Fibroblast of lung (primary cell): ENCODE data around the gene ADGRB3. TPM values are rescaled to one million over a fixed set of nuclear protein-coding genes. Genes with fewer than 3 reads are reported as not detected.
"Not testable (repeated sequence)": the region's sequence is repeated elsewhere in the genome, so short reads cannot be mapped to it uniquely, and the experiment has no call there.

Experiments used
- DNase-seq, 2 donors: peaks; one replicate each; pipeline versions ENCODE4 v3.0.0 to v3.0.0-alpha.2; 2010; ENCODE audit warnings: low read depth in 2 of 2
- H2AFZ ChIP-seq: 2 replicates; pipeline ENCODE4 v1.5.1; 2012; ENCODE audit warnings: low read length, control low read depth, inconsistent platforms
- H3K27ac ChIP-seq: 2 replicates; pipeline ENCODE4 v1.5.1; 2011; ENCODE audit warnings: low read length, control low read depth; ENCODE audit not compliant: insufficient read depth
- H3K27me3 ChIP-seq: 2 replicates; pipeline ENCODE4 v1.5.1; 2011; ENCODE audit warnings: mild to moderate bottlenecking, low read length; ENCODE audit not compliant: control insufficient read depth, insufficient read depth
- H3K36me3 ChIP-seq: 2 replicates; pipeline ENCODE4 v1.5.1; 2011; ENCODE audit warnings: low read length; ENCODE audit not compliant: control insufficient read depth, insufficient read depth
- H3K4me1 ChIP-seq: 2 replicates; pipeline ENCODE4 v1.5.1; 2011; ENCODE audit warnings: low read length; ENCODE audit not compliant: control insufficient read depth, insufficient read depth; ENCODE audit errors: extremely low read depth
- H3K4me2 ChIP-seq: 2 replicates; pipeline ENCODE4 v1.5.1; 2011; ENCODE audit warnings: low read length, control low read depth; ENCODE audit not compliant: insufficient read depth; ENCODE audit errors: extremely low read depth
- H3K4me3 ChIP-seq, 4 experiments: fragments of 200-600 bp in 1 of 4; sonication (generic) in 1 of 4; replicated peaks in 1 of 4; 2 replicates each; pipeline ENCODE4 v1.5.1; 2011 to 2016; ENCODE audit warnings: low read length in 4 of 4, low read depth in 3 of 4, mild to moderate bottlenecking in 3 of 4, control low read depth in 2 of 4, inconsistent platforms in 1 of 4, mixed read lengths in 1 of 4; ENCODE audit not compliant: insufficient read depth in 1 of 4; ENCODE audit errors: control extremely low read depth in 1 of 4
- H3K79me2 ChIP-seq: 2 replicates; pipeline ENCODE4 v1.5.1; 2012; ENCODE audit warnings: mild to moderate bottlenecking, low read length, inconsistent platforms; ENCODE audit not compliant: control insufficient read depth, insufficient read depth
- H3K9ac ChIP-seq: 2 replicates; pipeline ENCODE4 v1.5.1; 2011; ENCODE audit warnings: mild to moderate bottlenecking, low read length, control low read depth; ENCODE audit not compliant: insufficient read depth
- H3K9me3 ChIP-seq: 2 replicates; pipeline ENCODE4 v1.5.1; 2012; ENCODE audit warnings: low read depth, low read length; ENCODE audit not compliant: control insufficient read depth, insufficient read depth
- H4K20me1 ChIP-seq: 2 replicates; pipeline ENCODE4 v1.5.1; 2011; ENCODE audit warnings: low read length; ENCODE audit not compliant: control insufficient read depth, insufficient read depth; ENCODE audit errors: extremely low read depth
- EZH2 ChIP-seq: IDR thresholded peaks from 2 replicates; pipeline ENCODE4 v1.5.1; 2012; ENCODE audit warnings: low read length, control low read depth, mild to moderate bottlenecking; ENCODE audit errors: missing control alignments
- polyA plus RNA-seq, 2 donors: library from polyadenylated mRNA; depleted of rRNA in 1 of 2; stranded (reverse) in 1 of 2; unstranded in 1 of 2; fragments of >200 nt; gene quantifications; 2 replicates each; pipeline ENCODE4 v1.2.1, GENCODE V29; 2011 to 2012; ENCODE audit warnings: missing spikeins in 1 of 2
- total RNA-seq: library from RNA; depleted of rRNA; stranded (reverse); fragments of >200 nt; gene quantifications from 2 replicates; pipeline ENCODE4 v1.2.1, GENCODE V29; 2014
- TF ChIP-seq, protein P1 (sequence below), 2 donors: IDR thresholded peaks in 1 of 2; conservative IDR thresholded peaks in 1 of 2; 1 replicate in 1 of 2; 2 replicates in 1 of 2; pipeline ENCODE4 v1.5.1; 2011 to 2012; ENCODE audit warnings: low read length in 2 of 2, control low read depth in 1 of 2, inconsistent platforms in 1 of 2, low read depth in 1 of 2, mild to moderate bottlenecking in 1 of 2

ADGRB3 gene
- total and polyA plus RNA-seq, 2 donors (not counting 1 experiment from before 2014, with no cell fraction given): 0.33 TPM; not detected in 1

DNA sequence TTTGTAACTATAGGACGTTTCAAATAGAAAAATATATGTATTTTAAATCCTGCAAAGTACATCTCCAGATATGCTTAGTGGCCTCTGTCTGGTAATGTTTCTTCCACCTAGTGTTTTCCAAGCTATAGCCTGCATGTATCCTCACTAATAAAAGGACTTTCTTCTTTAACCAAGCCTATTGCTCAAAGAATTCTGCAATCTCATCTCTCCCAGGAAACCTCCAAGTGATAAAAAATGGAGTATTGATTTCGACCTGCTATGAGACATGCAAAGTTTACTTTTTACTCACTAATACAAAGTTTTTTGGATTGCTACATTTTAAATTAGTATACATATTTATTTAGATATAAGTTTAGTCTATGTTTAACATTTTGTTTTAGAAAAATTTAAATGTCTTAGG is 23.3 kb downstream of the ADGRB3 start:
- Histone ChIP-seq H3K36me3 (no peaks in the 10 kb centered on the region), H3K27me3 (no peaks in the 10 kb centered on the region), H3K9me3 (no peaks in the 10 kb centered on the region), H3K27ac (no peak overlapping the region), H3K9ac (no peak overlapping the region), H3K79me2 (no peaks in the 10 kb centered on the region), H3K4me1 (no peaks in the 10 kb centered on the region), H4K20me1 (no peaks in the 10 kb centered on the region), H3K4me2 (no peak overlapping the region), H2AFZ (no peak overlapping the region), H3K4me3 (no peak overlapping the region)
- no peak for TF ChIP-seq EZH2
- TF ChIP-seq, protein P1, sequence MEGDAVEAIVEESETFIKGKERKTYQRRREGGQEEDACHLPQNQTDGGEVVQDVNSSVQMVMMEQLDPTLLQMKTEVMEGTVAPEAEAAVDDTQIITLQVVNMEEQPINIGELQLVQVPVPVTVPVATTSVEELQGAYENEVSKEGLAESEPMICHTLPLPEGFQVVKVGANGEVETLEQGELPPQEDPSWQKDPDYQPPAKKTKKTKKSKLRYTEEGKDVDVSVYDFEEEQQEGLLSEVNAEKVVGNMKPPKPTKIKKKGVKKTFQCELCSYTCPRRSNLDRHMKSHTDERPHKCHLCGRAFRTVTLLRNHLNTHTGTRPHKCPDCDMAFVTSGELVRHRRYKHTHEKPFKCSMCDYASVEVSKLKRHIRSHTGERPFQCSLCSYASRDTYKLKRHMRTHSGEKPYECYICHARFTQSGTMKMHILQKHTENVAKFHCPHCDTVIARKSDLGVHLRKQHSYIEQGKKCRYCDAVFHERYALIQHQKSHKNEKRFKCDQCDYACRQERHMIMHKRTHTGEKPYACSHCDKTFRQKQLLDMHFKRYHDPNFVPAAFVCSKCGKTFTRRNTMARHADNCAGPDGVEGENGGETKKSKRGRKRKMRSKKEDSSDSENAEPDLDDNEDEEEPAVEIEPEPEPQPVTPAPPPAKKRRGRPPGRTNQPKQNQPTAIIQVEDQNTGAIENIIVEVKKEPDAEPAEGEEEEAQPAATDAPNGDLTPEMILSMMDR (conservative IDR thresholded peaks at IDR 0.05 in 1 of 2, IDR thresholded peaks at IDR 0.05 in 1 of 2; ENCODE audit: low read depth in 1 of 2, low read length in 2 of 2): no peak
- DNase-seq: no peak

DNA sequence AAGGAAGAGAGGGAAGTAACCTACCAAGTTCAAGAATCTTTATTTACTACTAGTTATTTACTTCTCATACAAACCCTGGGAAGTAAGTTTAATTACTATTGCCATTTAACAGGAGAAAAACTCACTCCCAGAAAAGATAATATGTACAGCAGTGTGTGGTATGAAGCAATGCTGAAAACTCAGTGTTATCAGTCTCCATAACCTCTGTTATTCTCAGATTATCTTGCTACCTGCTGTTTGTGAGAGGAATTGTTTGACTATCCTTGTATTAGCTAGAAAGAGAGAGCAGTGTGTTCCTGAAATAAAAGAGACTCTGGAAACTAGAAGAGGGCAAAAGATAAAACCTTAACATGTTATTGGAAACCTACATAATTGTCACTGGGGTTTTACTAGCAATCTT is 38.2 kb downstream of the ADGRB3 start:
- Histone ChIP-seq H3K4me2 (no peak overlapping the region), H3K36me3 (no peaks in the 10 kb centered on the region), H3K4me3 (no peak overlapping the region), H3K79me2 (no peaks in the 10 kb centered on the region), H4K20me1 (no peaks in the 10 kb centered on the region), H3K27ac (no peak overlapping the region), H2AFZ (no peak overlapping the region), H3K9ac (no peak overlapping the region), H3K4me1 (no peaks in the 10 kb centered on the region), H3K9me3 (no peaks in the 10 kb centered on the region), H3K27me3 (no peaks in the 10 kb centered on the region)
- TF ChIP-seq, protein P1 (conservative IDR thresholded peaks at IDR 0.05 in 1 of 2, IDR thresholded peaks at IDR 0.05 in 1 of 2; ENCODE audit: low read depth in 1 of 2, low read length in 2 of 2): no peak
- TF ChIP-seq EZH2: no peak
- DNase-seq: no peak

DNA sequence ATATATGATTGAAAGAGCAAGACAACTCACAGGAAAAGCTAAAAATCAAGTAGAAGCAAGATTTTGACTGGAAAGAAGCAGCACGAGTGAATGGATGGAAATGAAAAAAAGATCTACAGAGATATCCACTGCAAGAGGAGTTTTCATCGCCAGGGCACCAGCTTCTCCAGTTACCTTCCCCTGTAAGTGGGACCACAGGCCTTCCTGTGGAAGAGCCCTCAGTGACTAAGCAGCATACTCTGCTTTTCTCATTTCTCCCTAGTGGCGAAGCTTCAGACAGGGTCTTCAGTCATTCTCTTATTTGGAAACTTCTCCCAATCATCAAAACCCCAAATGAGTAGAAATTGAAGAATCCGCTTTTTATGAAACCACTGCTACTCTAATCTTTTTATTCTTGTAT is 40.5 kb downstream of the ADGRB3 start:
- Histone ChIP-seq H3K9me3 (no peaks in the 10 kb centered on the region), H3K9ac (no peak overlapping the region), H3K27me3 (no peaks in the 10 kb centered on the region), H3K4me2 (no peak overlapping the region), H3K4me1 (no peaks in the 10 kb centered on the region), H3K27ac (no peak overlapping the region), H2AFZ (no peak overlapping the region), H3K36me3 (no peaks in the 10 kb centered on the region), H4K20me1 (no peaks in the 10 kb centered on the region), H3K4me3 (no peak overlapping the region), H3K79me2 (no peaks in the 10 kb centered on the region)
- no peak for DNase-seq
- no peak for TF ChIP-seq EZH2
- TF ChIP-seq, protein P1 (conservative IDR thresholded peaks at IDR 0.05 in 1 of 2, IDR thresholded peaks at IDR 0.05 in 1 of 2; ENCODE audit: low read depth in 1 of 2, low read length in 2 of 2): no peak

DNA sequence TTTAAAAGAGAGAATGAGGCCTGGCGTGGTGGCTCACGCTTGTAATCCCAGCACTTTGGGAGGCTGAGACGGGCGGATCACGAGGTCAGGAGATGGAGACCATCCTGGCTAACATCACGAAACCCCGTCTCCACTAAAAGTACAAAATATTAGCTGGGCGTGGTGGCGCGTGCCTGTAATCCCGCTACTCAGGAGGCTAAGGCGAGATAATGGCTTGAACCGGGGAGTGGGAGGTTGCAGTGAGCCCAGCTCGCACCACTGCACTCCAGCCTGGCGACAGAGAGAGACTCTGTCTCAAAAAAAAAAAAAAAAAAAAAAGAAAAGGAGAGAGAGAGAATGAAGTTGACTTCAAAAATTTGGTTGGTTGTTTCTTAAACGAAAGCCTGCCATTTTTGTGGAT is 41.0 kb downstream of the ADGRB3 start:
- H3K79me2 ChIP-seq, H3K27ac ChIP-seq, H3K27me3 ChIP-seq, H3K4me2 ChIP-seq, H3K9me3 ChIP-seq, H3K4me1 ChIP-seq, H4K20me1 ChIP-seq, DNase-seq, H3K36me3 ChIP-seq, H3K9ac ChIP-seq, H2AFZ ChIP-seq, H3K4me3 ChIP-seq: not testable (repeated sequence)
